ENCODE measurements around the gene PTPRM.

DNA sequence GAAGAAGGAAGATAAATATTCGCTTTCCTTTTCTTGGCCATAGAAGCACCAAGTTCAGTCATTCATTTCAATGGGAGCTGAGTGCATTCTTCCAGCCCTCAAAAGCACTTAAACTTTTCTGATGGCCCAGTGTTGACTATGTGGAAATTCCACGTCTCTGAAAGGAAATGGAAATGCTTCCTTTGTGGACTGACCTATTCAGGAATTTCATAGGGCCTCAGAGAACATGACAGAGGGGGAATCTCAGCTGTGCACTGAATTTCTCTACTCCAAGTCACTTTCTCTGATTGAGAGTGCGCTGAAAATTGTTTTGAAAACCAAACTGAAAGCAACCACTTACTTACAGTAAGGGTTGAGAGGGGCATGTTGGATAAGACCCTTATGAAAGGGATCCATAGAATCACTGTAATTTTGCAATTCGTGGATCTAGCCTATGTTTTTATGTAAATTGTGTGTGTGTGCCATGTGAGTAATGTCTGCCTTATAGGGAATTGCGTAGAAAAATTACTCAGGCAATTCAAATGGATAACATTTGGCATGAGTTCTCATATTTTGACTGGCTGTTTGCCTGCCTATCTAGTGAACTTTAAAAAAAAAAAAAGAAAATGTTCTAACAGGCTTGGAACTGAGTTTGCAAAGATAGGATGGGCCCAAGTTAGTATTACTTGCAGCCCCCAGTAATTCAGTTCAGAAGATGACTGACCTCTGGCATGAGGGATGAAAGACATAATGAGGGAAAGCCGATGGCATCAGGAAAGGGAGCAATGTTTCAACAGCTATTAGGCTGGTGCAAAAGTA is 437.0 kb downstream of the PTPRM start:
- TF ChIP-seq, protein P1, sequence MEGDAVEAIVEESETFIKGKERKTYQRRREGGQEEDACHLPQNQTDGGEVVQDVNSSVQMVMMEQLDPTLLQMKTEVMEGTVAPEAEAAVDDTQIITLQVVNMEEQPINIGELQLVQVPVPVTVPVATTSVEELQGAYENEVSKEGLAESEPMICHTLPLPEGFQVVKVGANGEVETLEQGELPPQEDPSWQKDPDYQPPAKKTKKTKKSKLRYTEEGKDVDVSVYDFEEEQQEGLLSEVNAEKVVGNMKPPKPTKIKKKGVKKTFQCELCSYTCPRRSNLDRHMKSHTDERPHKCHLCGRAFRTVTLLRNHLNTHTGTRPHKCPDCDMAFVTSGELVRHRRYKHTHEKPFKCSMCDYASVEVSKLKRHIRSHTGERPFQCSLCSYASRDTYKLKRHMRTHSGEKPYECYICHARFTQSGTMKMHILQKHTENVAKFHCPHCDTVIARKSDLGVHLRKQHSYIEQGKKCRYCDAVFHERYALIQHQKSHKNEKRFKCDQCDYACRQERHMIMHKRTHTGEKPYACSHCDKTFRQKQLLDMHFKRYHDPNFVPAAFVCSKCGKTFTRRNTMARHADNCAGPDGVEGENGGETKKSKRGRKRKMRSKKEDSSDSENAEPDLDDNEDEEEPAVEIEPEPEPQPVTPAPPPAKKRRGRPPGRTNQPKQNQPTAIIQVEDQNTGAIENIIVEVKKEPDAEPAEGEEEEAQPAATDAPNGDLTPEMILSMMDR (conservative IDR thresholded peaks at IDR 0.05; ENCODE audit: low read length), result no peak
- no peak for TF ChIP-seq EZH2phosphoT487 (IDR thresholded peaks at IDR 0.05; ENCODE audit: borderline replicate concordance)

Measured in Loucy (cell line).